ENCODE data around the gene TRPV5.

TRPV5 gene

GRCh38 chr7:142883571-142884285 lies 49.8 kb downstream of the TRPV5 start:
- DNase-seq (no peak), ATAC-seq (replicated peaks) (no peak)
- H3K27me3 Mint-ChIP-seq: peaks cover 46 to 49% of the 10 kb centered on the region in 2 donors
- H3K4me3 Mint-ChIP-seq: no peak overlapping the region
- H3K9me3 Mint-ChIP-seq: no peaks in the 10 kb centered on the region
- peaks cover 0 to 3% of the 10 kb centered on the region in 2 donors for H3K4me1 Mint-ChIP-seq (ENCODE audit: low read depth in 2 of 2)
- H3K36me3 Mint-ChIP-seq (ENCODE audit: insufficient read depth): no peaks in the 10 kb centered on the region
- no peak overlapping the region for H3K27ac Mint-ChIP-seq

GRCh38 chr7:142883145-142883544 lies 50.4 kb downstream of the TRPV5 start:
- peaks cover 52 to 55% of the 10 kb centered on the region in 2 donors for H3K27me3 Mint-ChIP-seq
- DNase-seq: no peak
- no peaks in the 10 kb centered on the region for H3K9me3 Mint-ChIP-seq
- peaks cover 0 to 3% of the 10 kb centered on the region in 2 donors for H3K4me1 Mint-ChIP-seq (ENCODE audit: low read depth in 2 of 2)
- H3K36me3 Mint-ChIP-seq (ENCODE audit: insufficient read depth): no peaks in the 10 kb centered on the region
- no peak for ATAC-seq (replicated peaks)
- no peak overlapping the region for H3K4me3 Mint-ChIP-seq
- no peak overlapping the region for H3K27ac Mint-ChIP-seq

GRCh38 chr7:142882338-142882678 lies 51.2 kb downstream of the TRPV5 start:
- Mint-ChIP-seq H3K27me3 (peaks cover 56 to 63% of the 10 kb centered on the region in 2 donors), H3K27ac (no peak overlapping the region), H3K36me3 (ENCODE audit: insufficient read depth) (no peaks in the 10 kb centered on the region), H3K4me1 (ENCODE audit: low read depth in 2 of 2) (peaks cover 0 to 3% of the 10 kb centered on the region in 2 donors), H3K9me3 (no peaks in the 10 kb centered on the region), H3K4me3 (no peak overlapping the region)
- DNase-seq: no peak
- no peak for ATAC-seq (replicated peaks)

GRCh38 chr7:142881586-142882337 lies 51.8 kb downstream of the TRPV5 start:
- Mint-ChIP-seq H3K27ac (no peak overlapping the region), H3K9me3 (no peaks in the 10 kb centered on the region), H3K36me3 (ENCODE audit: insufficient read depth) (no peaks in the 10 kb centered on the region), H3K4me3 (no peak overlapping the region), H3K27me3 (peaks cover 53 to 68% of the 10 kb centered on the region in 2 donors), H3K4me1 (ENCODE audit: low read depth in 2 of 2) (peaks cover 0 to 3% of the 10 kb centered on the region in 2 donors)
- ATAC-seq (replicated peaks): no peak
- no peak for DNase-seq

- ATAC-seq (replicated peaks): peak; percentile 73
These were observed 52.6 kb downstream of the TRPV5 start for GRCh38 chr7:142880876-142881505.

GRCh38 chr7:142879060-142879459 lies 54.5 kb downstream of the TRPV5 start:
- peaks cover 56 to 90% of the 10 kb centered on the region in 2 donors for H3K27me3 Mint-ChIP-seq
- DNase-seq (no peak), ATAC-seq (replicated peaks) (no peak)
- H3K36me3 Mint-ChIP-seq (ENCODE audit: insufficient read depth): no peaks in the 10 kb centered on the region
- H3K4me1 Mint-ChIP-seq (ENCODE audit: low read depth in 2 of 2): peaks cover 0 to 6% of the 10 kb centered on the region in 2 donors
- no peak overlapping the region for H3K4me3 Mint-ChIP-seq
- no peak overlapping the region for H3K27ac Mint-ChIP-seq
- no peaks in the 10 kb centered on the region for H3K9me3 Mint-ChIP-seq

More at GRCh38 chr7:142880876-142881505, 52.6 kb downstream of the TRPV5 start:
- H3K4me1 Mint-ChIP-seq (ENCODE audit: low read depth in 2 of 2): peaks cover 0 to 4% of the 10 kb centered on the region in 2 donors
- H3K36me3 Mint-ChIP-seq (ENCODE audit: insufficient read depth): no peaks in the 10 kb centered on the region
- H3K27me3 Mint-ChIP-seq: peaks cover 58 to 76% of the 10 kb centered on the region in 2 donors
- no peaks in the 10 kb centered on the region for H3K9me3 Mint-ChIP-seq
- H3K27ac Mint-ChIP-seq: no peak overlapping the region
- DNase-seq: peak; percentile 40 to 54 (median 42)
- H3K4me3 Mint-ChIP-seq: no peak overlapping the region

GRCh38 chr7:142878315-142878714 lies 55.2 kb downstream of the TRPV5 start:
- H3K36me3 Mint-ChIP-seq (ENCODE audit: insufficient read depth): no peaks in the 10 kb centered on the region
- DNase-seq (no peak), ATAC-seq (replicated peaks) (no peak)
- peaks cover 53 to 82% of the 10 kb centered on the region in 2 donors for H3K27me3 Mint-ChIP-seq
- no peak overlapping the region for H3K4me3 Mint-ChIP-seq
- no peak overlapping the region for H3K27ac Mint-ChIP-seq
- peaks cover 0 to 7% of the 10 kb centered on the region in 2 donors for H3K4me1 Mint-ChIP-seq (ENCODE audit: low read depth in 2 of 2)
- H3K9me3 Mint-ChIP-seq: no peaks in the 10 kb centered on the region

GRCh38 chr7:142876991-142877910 lies 56.3 kb downstream of the TRPV5 start:
- no peak for ATAC-seq (replicated peaks)
- Mint-ChIP-seq H3K4me1 (ENCODE audit: low read depth in 2 of 2) (peaks cover 0 to 7% of the 10 kb centered on the region in 2 donors), H3K36me3 (ENCODE audit: insufficient read depth) (no peaks in the 10 kb centered on the region)

GRCh38 chr7:142876236-142876960 lies 57.1 kb downstream of the TRPV5 start:
- no peak overlapping the region for H3K4me3 Mint-ChIP-seq
- ATAC-seq (replicated peaks): no peak
- no peak overlapping the region for H3K27ac Mint-ChIP-seq
- H3K4me1 Mint-ChIP-seq (ENCODE audit: low read depth in 2 of 2): peaks cover 0 to 7% of the 10 kb centered on the region in 2 donors
- DNase-seq: no peak
- H3K9me3 Mint-ChIP-seq: no peaks in the 10 kb centered on the region
- peaks cover 37 to 65% of the 10 kb centered on the region in 2 donors for H3K27me3 Mint-ChIP-seq
- H3K36me3 Mint-ChIP-seq (ENCODE audit: insufficient read depth): no peaks in the 10 kb centered on the region

More at GRCh38 chr7:142876991-142877910, 56.3 kb downstream of the TRPV5 start:
- Mint-ChIP-seq H3K4me3 (no peak overlapping the region), H3K27ac (no peak overlapping the region), H3K27me3 (peaks cover 44 to 72% of the 10 kb centered on the region in 2 donors), H3K9me3 (no peaks in the 10 kb centered on the region)
- no peak for DNase-seq

GRCh38 chr7:142875456-142875855 lies 58.1 kb downstream of the TRPV5 start:
- ATAC-seq (replicated peaks): no peak
- H3K4me3 Mint-ChIP-seq: no peak overlapping the region
- peaks cover 37 to 59% of the 10 kb centered on the region in 2 donors for H3K27me3 Mint-ChIP-seq
- H3K27ac Mint-ChIP-seq: no peak overlapping the region
- no peak for DNase-seq
- no peaks in the 10 kb centered on the region for H3K36me3 Mint-ChIP-seq (ENCODE audit: insufficient read depth)
- no peaks in the 10 kb centered on the region for H3K9me3 Mint-ChIP-seq
- peaks cover 0 to 4% of the 10 kb centered on the region in 2 donors for H3K4me1 Mint-ChIP-seq (ENCODE audit: low read depth in 2 of 2)

- no peak overlapping the region for H3K4me3 Mint-ChIP-seq
- no peak for ATAC-seq (replicated peaks)
- H3K36me3 Mint-ChIP-seq (ENCODE audit: insufficient read depth): no peaks in the 10 kb centered on the region
These were observed 58.7 kb downstream of the TRPV5 start for GRCh38 chr7:142874837-142875236.

GRCh38 chr7:142874409-142874808 lies 59.1 kb downstream of the TRPV5 start:
- DNase-seq: no peak
- no peak for ATAC-seq (replicated peaks)
- no peaks in the 10 kb centered on the region for H3K9me3 Mint-ChIP-seq

More at GRCh38 chr7:142874837-142875236, 58.7 kb downstream of the TRPV5 start:
- H3K27ac Mint-ChIP-seq: no peak overlapping the region
- H3K9me3 Mint-ChIP-seq: no peaks in the 10 kb centered on the region
- H3K27me3 Mint-ChIP-seq: peaks cover 35 to 52% of the 10 kb centered on the region in 2 donors
- no peak for DNase-seq
- H3K4me1 Mint-ChIP-seq (ENCODE audit: low read depth in 2 of 2): peaks cover 0 to 4% of the 10 kb centered on the region in 2 donors

More at GRCh38 chr7:142874409-142874808, 59.1 kb downstream of the TRPV5 start:
- peaks cover 0 to 4% of the 10 kb centered on the region in 2 donors for H3K4me1 Mint-ChIP-seq (ENCODE audit: low read depth in 2 of 2)
- H3K27me3 Mint-ChIP-seq: peaks cover 30 to 48% of the 10 kb centered on the region in 2 donors
- no peaks in the 10 kb centered on the region for H3K36me3 Mint-ChIP-seq (ENCODE audit: insufficient read depth)
- no peak overlapping the region for H3K4me3 Mint-ChIP-seq
- H3K27ac Mint-ChIP-seq: no peak overlapping the region

All from effector memory CD8-positive, alpha-beta T cell (primary cell).